Measurements from ENCODE around the gene GALNT6.
A peak's percentile ranks its signal among the peaks of the same experiment; 100 is the strongest.

GALNT6 gene

GRCh38 chr12:51395283-51396230 lies 4.4 kb upstream of the GALNT6 start:
- H3K4me3 ChIP-seq (ENCODE audit: insufficient read depth, low read depth, low read length, poor library complexity, severe bottlenecking): peak overlapping the region; percentile 4
- peak overlapping the region; percentile 64 for H3K27ac ChIP-seq (ENCODE audit: insufficient read depth, low read length, poor library complexity, severe bottlenecking)
- no peaks in the 10 kb centered on the region for H3K27me3 ChIP-seq (replicated peaks; ENCODE audit: control insufficient read depth, insufficient read depth, low read length, poor library complexity, severe bottlenecking)
- no peaks in the 10 kb centered on the region for H3K9me3 ChIP-seq (ENCODE audit: control insufficient read depth, low read length)
- H3K4me1 ChIP-seq (ENCODE audit: control insufficient read depth, insufficient read depth, low read length, poor library complexity, severe bottlenecking): peaks cover 49% of the 10 kb centered on the region
- no peak for DNase-seq
- no peaks in the 10 kb centered on the region for H3K36me3 ChIP-seq (ENCODE audit: control insufficient read depth, insufficient read depth, low read length)

DNA sequence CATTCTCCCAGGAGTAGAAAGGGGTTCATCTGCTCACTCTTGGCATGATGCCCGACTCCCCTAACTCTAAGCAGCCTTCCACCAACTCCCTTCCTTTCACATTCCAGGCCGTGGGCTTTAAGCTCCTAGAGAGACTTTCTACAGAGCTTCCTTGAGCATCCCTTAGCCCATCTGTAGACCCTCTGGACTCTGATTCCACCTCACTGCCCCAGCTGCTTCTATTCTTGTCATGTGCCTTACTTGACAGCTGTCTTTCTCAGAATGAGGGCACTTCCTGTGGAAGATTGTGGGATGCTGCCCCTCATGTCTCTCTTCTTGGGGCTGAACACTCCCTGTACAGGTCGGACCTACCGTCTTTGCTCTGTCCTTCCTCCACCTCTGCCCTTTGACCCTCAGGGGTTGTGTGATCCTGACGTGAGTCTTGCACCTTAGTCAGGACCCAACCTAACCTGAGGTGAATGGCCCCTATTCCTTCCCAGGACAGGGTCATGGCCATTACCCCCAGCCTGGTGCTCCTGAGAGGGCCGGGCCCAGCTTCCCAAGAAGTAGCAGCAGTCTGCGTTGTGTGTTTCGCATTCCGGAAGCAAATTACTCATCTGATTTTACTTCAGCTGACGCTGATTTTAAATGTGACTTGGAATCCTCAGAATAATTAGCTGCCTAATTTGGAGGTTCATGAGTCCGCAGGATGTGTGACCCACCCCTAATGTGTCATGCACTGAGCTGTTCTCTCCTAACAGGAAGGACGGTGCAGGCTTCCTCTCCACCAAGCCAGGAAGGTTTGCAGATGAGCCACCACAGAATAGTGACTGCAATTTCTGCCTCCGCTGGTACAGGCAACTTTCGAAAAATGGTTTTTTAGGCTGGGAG lies 2.7 kb upstream of the GALNT6 start:
- Histone ChIP-seq H3K27me3 (replicated peaks; ENCODE audit: control insufficient read depth, insufficient read depth, low read length, poor library complexity, severe bottlenecking) (no peaks in the 10 kb centered on the region), H3K27ac (ENCODE audit: insufficient read depth, low read length, poor library complexity, severe bottlenecking) (peak overlapping the region; percentile 64), H3K4me3 (ENCODE audit: insufficient read depth, low read depth, low read length, poor library complexity, severe bottlenecking) (no peak overlapping the region), H3K9me3 (ENCODE audit: control insufficient read depth, low read length) (no peaks in the 10 kb centered on the region), H3K36me3 (ENCODE audit: control insufficient read depth, insufficient read depth, low read length) (no peaks in the 10 kb centered on the region), H3K4me1 (ENCODE audit: control insufficient read depth, insufficient read depth, low read length, poor library complexity, severe bottlenecking) (peaks cover 58% of the 10 kb centered on the region)
- DNase-seq: peak; percentile 20 to 61 (median 34)

- DNase-seq: no peak
- Histone ChIP-seq H3K27me3 (replicated peaks; ENCODE audit: control insufficient read depth, insufficient read depth, low read length, poor library complexity, severe bottlenecking) (no peaks in the 10 kb centered on the region), H3K4me1 (ENCODE audit: control insufficient read depth, insufficient read depth, low read length, poor library complexity, severe bottlenecking) (peaks cover 58% of the 10 kb centered on the region), H3K27ac (ENCODE audit: insufficient read depth, low read length, poor library complexity, severe bottlenecking) (no peak overlapping the region), H3K36me3 (ENCODE audit: control insufficient read depth, insufficient read depth, low read length) (no peaks in the 10 kb centered on the region), H3K4me3 (ENCODE audit: insufficient read depth, low read depth, low read length, poor library complexity, severe bottlenecking) (no peak overlapping the region), H3K9me3 (ENCODE audit: control insufficient read depth, low read length) (no peaks in the 10 kb centered on the region)
Measured at GRCh38 chr12:51392556-51393237, 1.5 kb upstream of the GALNT6 start.

DNA sequence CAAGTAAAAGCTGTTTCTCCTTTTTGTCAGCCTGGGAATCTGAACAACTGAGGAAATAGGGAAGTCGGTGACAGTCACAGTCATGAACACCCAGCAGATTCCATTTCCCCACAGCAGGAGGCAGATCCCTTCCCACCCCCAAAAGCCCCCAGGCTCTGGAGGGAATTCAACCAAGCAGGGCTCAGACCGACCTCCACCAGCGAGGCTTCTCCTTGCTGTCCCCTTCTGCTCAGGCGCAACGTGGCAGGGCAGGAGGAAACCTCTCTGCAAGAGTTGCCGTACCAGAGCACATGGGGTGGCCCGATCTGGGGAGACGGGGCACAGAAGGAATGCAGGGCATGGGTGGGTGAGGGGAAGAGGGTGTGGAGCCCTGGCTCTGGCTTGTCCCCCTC lies 319 bp downstream of the GALNT6 start:
- Histone ChIP-seq H3K9me3 (ENCODE audit: control insufficient read depth, low read length) (no peaks in the 10 kb centered on the region), H3K27me3 (replicated peaks; ENCODE audit: control insufficient read depth, insufficient read depth, low read length, poor library complexity, severe bottlenecking) (no peaks in the 10 kb centered on the region), H3K4me1 (ENCODE audit: control insufficient read depth, insufficient read depth, low read length, poor library complexity, severe bottlenecking) (peaks cover 54% of the 10 kb centered on the region), H3K36me3 (ENCODE audit: control insufficient read depth, insufficient read depth, low read length) (no peaks in the 10 kb centered on the region), H3K4me3 (ENCODE audit: insufficient read depth, low read depth, low read length, poor library complexity, severe bottlenecking) (peak overlapping the region; percentile 69), H3K27ac (ENCODE audit: insufficient read depth, low read length, poor library complexity, severe bottlenecking) (peak overlapping the region; percentile 65)
- no peak for DNase-seq

DNA sequence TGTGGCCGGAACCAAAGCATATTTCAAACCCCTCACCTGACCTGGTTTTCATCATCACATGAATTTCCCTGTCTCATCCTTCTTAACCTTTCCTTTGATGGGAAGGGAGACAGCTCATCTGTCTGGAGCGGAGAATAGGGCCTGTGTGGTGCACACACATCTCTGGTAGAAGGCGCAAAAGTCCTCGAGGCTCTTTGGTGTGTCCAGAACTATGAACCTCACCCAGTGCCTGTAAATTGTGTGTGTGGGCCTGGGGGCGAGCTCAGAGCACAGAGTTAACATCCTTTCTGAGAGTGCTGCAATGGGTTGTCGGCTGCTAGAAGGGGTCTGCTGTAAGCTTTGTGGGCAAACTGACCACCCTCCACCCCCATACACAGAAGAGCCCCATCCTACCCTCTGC lies 749 bp downstream of the GALNT6 start:
- H3K9me3 ChIP-seq (ENCODE audit: control insufficient read depth, low read length): no peaks in the 10 kb centered on the region
- H3K27me3 ChIP-seq (replicated peaks; ENCODE audit: control insufficient read depth, insufficient read depth, low read length, poor library complexity, severe bottlenecking): no peaks in the 10 kb centered on the region
- H3K4me1 ChIP-seq (ENCODE audit: control insufficient read depth, insufficient read depth, low read length, poor library complexity, severe bottlenecking): peaks cover 50% of the 10 kb centered on the region
- peak overlapping the region; percentile 69 for H3K4me3 ChIP-seq (ENCODE audit: insufficient read depth, low read depth, low read length, poor library complexity, severe bottlenecking)
- no peak for DNase-seq
- H3K27ac ChIP-seq (ENCODE audit: insufficient read depth, low read length, poor library complexity, severe bottlenecking): no peak overlapping the region
- H3K36me3 ChIP-seq (ENCODE audit: control insufficient read depth, insufficient read depth, low read length): no peaks in the 10 kb centered on the region

- DNase-seq: no peak
- H3K9me3 ChIP-seq (ENCODE audit: control insufficient read depth, low read length): no peaks in the 10 kb centered on the region
- no peaks in the 10 kb centered on the region for H3K36me3 ChIP-seq (ENCODE audit: control insufficient read depth, insufficient read depth, low read length)
- H3K27me3 ChIP-seq (replicated peaks; ENCODE audit: control insufficient read depth, insufficient read depth, low read length, poor library complexity, severe bottlenecking): no peaks in the 10 kb centered on the region
- no peak overlapping the region for H3K27ac ChIP-seq (ENCODE audit: insufficient read depth, low read length, poor library complexity, severe bottlenecking)
- no peak overlapping the region for H3K4me3 ChIP-seq (ENCODE audit: insufficient read depth, low read depth, low read length, poor library complexity, severe bottlenecking)
- peaks cover 41% of the 10 kb centered on the region for H3K4me1 ChIP-seq (ENCODE audit: control insufficient read depth, insufficient read depth, low read length, poor library complexity, severe bottlenecking)
Measured at GRCh38 chr12:51389302-51389999, 1.8 kb downstream of the GALNT6 start.

DNA sequence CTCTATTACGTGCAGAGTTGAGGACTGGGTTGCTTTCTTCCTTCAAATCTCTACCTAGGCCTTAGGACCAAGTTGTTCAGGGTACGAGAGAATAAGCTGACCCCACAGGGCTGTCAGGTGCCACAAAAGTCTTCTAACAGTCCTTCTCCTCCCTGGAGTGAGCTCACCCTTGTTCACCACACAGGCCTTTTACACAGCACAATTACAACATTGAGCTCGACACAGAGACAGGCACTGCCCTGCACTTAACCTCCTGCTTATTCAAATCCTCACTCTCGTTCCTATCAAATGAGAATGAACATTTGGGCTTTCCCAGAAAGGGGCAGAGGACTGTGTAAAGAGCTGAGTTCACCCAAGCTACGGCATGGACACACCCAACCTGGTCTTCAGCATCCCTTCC lies 2.4 kb downstream of the GALNT6 start:
- Histone ChIP-seq H3K27ac (ENCODE audit: insufficient read depth, low read length, poor library complexity, severe bottlenecking) (no peak overlapping the region), H3K27me3 (replicated peaks; ENCODE audit: control insufficient read depth, insufficient read depth, low read length, poor library complexity, severe bottlenecking) (no peaks in the 10 kb centered on the region), H3K9me3 (ENCODE audit: control insufficient read depth, low read length) (no peaks in the 10 kb centered on the region), H3K4me3 (ENCODE audit: insufficient read depth, low read depth, low read length, poor library complexity, severe bottlenecking) (no peak overlapping the region), H3K36me3 (ENCODE audit: control insufficient read depth, insufficient read depth, low read length) (no peaks in the 10 kb centered on the region), H3K4me1 (ENCODE audit: control insufficient read depth, insufficient read depth, low read length, poor library complexity, severe bottlenecking) (peaks cover 38% of the 10 kb centered on the region)
- no peak for DNase-seq

DNA sequence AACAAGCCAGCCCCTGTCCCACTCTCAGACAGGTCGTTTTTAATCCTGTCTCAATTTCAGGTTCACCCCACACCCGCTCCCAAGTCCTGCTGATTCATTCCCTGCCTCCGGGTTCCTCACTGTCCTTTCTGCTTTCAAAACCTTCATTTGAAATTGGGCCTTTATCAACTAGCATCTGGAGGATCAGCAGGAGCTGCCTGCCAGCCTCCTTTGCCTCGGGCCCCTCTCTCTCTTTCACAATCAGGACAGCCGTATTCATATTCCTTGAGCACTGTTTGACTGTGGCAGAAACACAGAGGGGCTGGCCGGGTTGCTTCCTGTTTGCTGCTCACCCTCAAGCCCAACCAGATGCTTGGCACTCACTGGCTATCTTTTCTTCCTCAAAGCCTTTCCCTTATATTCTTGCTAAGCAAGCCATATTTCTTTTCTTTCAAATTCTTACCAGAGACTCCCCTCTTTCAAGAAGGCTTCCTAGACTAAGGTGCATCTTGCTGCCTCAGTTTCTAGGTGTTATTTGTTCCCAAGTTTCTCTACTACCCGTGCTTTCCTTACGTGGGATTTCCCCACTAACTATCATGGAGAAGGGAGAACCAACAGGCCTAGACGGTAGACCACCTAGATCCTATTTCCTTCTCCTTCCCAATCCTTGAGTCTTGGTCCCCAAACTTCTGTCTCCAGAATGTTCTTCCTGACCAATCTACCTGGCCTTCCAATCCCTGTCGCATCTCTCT lies 3.0 kb downstream of the GALNT6 start:
- Histone ChIP-seq H3K9me3 (ENCODE audit: control insufficient read depth, low read length) (no peaks in the 10 kb centered on the region), H3K4me3 (ENCODE audit: insufficient read depth, low read depth, low read length, poor library complexity, severe bottlenecking) (no peak overlapping the region), H3K36me3 (ENCODE audit: control insufficient read depth, insufficient read depth, low read length) (no peaks in the 10 kb centered on the region), H3K27me3 (replicated peaks; ENCODE audit: control insufficient read depth, insufficient read depth, low read length, poor library complexity, severe bottlenecking) (no peaks in the 10 kb centered on the region), H3K27ac (ENCODE audit: insufficient read depth, low read length, poor library complexity, severe bottlenecking) (no peak overlapping the region), H3K4me1 (ENCODE audit: control insufficient read depth, insufficient read depth, low read length, poor library complexity, severe bottlenecking) (peaks cover 38% of the 10 kb centered on the region)
- no peak for DNase-seq

DNA sequence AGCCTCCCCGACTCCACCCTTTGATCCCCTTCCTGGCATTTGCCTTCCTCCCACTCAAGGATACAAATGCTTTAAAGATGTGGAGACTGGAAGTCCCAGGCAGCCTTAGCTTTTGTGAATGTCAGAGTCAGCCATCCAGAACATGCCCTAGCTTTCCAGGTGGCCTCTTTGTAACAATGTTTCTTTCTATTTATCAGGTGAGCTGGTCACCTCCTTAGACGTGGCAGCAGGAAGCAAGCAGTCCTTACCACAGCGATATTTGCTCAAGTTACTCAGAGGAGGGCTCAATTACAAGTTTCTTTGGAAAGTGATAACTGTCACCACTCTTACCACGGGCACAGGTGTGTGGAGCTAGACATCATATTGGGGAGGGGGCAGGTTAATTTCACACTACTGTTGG lies 4.9 kb downstream of the GALNT6 start:
- Histone ChIP-seq H3K9me3 (ENCODE audit: control insufficient read depth, low read length) (no peaks in the 10 kb centered on the region), H3K4me1 (ENCODE audit: control insufficient read depth, insufficient read depth, low read length, poor library complexity, severe bottlenecking) (peaks cover 25% of the 10 kb centered on the region)
- DNase-seq: no peak

More for the DNA sequence above, 4.9 kb downstream of the GALNT6 start:
- no peak overlapping the region for H3K27ac ChIP-seq (ENCODE audit: insufficient read depth, low read length, poor library complexity, severe bottlenecking)
- H3K36me3 ChIP-seq (ENCODE audit: control insufficient read depth, insufficient read depth, low read length): no peaks in the 10 kb centered on the region
- no peak overlapping the region for H3K4me3 ChIP-seq (ENCODE audit: insufficient read depth, low read depth, low read length, poor library complexity, severe bottlenecking)
- H3K27me3 ChIP-seq (replicated peaks; ENCODE audit: control insufficient read depth, insufficient read depth, low read length, poor library complexity, severe bottlenecking): no peaks in the 10 kb centered on the region
